PFSK-1 (cell line): ENCODE results near the gene PAQR8.

Source experiments
- FOXP2 ChIP-seq: optimal IDR thresholded peaks from 2 replicates; pipeline ENCODE3; 2011; ENCODE audit warnings: borderline replicate concordance, control low read depth, inconsistent platforms; ENCODE audit not compliant: insufficient read depth; ENCODE audit errors: extremely low read length, extremely low read depth
- POLR2AphosphoS5 ChIP-seq: IDR thresholded peaks from 2 replicates; pipeline ENCODE4 v1.6.1; 2012; ENCODE audit warnings: low read depth, mild to moderate bottlenecking, control low read depth, low read length, moderate library complexity
- SIN3A ChIP-seq: IDR thresholded peaks from 2 replicates; pipeline ENCODE4 v1.6.1; 2012; ENCODE audit warnings: mild to moderate bottlenecking, low read length, moderate library complexity, borderline replicate concordance; ENCODE audit not compliant: insufficient read depth
- TAF1 ChIP-seq: IDR thresholded peaks from 2 replicates; pipeline ENCODE4 v1.6.1; 2012; ENCODE audit warnings: low read length, control low read depth, borderline replicate concordance; ENCODE audit not compliant: insufficient read depth
- TF ChIP-seq, protein P1 (sequence below), 2 experiments: IDR thresholded peaks; 2 replicates each; pipeline versions ENCODE4 v1.6.1 to v1.8.0; 2011 to 2012; ENCODE audit warnings: low read depth in 2 of 2, low read length in 2 of 2, control low read depth in 1 of 2, inconsistent platforms in 1 of 2, mild to moderate bottlenecking in 1 of 2, moderate library complexity in 1 of 2; ENCODE audit not compliant: insufficient read depth in 1 of 2

PAQR8 gene

GRCh38 chr6:52368002-52368401 lies 6.1 kb downstream of the PAQR8 start:
- TF ChIP-seq POLR2AphosphoS5 (no peak), TAF1 (no peak), FOXP2 (no peak), SIN3A (no peak)
- TF ChIP-seq, protein P1, sequence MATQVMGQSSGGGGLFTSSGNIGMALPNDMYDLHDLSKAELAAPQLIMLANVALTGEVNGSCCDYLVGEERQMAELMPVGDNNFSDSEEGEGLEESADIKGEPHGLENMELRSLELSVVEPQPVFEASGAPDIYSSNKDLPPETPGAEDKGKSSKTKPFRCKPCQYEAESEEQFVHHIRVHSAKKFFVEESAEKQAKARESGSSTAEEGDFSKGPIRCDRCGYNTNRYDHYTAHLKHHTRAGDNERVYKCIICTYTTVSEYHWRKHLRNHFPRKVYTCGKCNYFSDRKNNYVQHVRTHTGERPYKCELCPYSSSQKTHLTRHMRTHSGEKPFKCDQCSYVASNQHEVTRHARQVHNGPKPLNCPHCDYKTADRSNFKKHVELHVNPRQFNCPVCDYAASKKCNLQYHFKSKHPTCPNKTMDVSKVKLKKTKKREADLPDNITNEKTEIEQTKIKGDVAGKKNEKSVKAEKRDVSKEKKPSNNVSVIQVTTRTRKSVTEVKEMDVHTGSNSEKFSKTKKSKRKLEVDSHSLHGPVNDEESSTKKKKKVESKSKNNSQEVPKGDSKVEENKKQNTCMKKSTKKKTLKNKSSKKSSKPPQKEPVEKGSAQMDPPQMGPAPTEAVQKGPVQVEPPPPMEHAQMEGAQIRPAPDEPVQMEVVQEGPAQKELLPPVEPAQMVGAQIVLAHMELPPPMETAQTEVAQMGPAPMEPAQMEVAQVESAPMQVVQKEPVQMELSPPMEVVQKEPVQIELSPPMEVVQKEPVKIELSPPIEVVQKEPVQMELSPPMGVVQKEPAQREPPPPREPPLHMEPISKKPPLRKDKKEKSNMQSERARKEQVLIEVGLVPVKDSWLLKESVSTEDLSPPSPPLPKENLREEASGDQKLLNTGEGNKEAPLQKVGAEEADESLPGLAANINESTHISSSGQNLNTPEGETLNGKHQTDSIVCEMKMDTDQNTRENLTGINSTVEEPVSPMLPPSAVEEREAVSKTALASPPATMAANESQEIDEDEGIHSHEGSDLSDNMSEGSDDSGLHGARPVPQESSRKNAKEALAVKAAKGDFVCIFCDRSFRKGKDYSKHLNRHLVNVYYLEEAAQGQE (IDR thresholded peaks at IDR 0.05; ENCODE audit: insufficient read depth in 1 of 2, low read depth in 2 of 2, low read length in 2 of 2): no peak

- TF ChIP-seq SIN3A: no peak
- no peak for TF ChIP-seq FOXP2
- TF ChIP-seq, protein P1 (IDR thresholded peaks at IDR 0.05; ENCODE audit: insufficient read depth in 1 of 2, low read depth in 2 of 2, low read length in 2 of 2): no peak
- no peak for TF ChIP-seq POLR2AphosphoS5
- no peak for TF ChIP-seq TAF1
Observed at GRCh38 chr6:52369234-52369633, 7.3 kb downstream of the PAQR8 start.

DNA sequence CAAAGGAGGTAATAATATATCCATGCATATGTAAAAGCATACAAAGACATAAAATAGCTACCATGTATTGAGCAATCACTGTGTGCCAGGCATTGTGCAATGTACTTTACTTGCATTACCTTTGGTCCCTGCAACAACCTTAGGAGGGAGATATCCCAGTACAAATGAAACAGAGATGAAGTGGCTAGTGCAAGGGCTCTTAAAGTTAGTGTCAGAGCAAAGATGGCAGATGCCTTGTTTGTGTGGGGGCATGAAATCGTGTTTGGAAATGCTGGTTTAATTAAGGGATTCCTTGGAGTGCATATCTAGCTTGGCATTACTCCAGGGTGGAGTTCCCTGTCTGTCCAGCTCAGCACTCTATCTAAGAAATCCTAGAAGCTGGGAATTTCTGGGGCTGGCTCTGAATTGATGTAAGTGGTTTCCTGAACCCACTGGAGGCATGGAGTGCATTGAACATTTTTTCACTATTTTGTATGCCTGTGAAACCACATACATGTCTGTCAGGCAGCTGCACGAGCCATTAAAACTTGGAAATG lies 9.8 kb downstream of the PAQR8 start:
- TF ChIP-seq, protein P1 (IDR thresholded peaks at IDR 0.05; ENCODE audit: insufficient read depth in 1 of 2, low read depth in 2 of 2, low read length in 2 of 2): no peak
- TF ChIP-seq SIN3A: no peak
- TF ChIP-seq FOXP2: no peak
- no peak for TF ChIP-seq POLR2AphosphoS5
- no peak for TF ChIP-seq TAF1

DNA sequence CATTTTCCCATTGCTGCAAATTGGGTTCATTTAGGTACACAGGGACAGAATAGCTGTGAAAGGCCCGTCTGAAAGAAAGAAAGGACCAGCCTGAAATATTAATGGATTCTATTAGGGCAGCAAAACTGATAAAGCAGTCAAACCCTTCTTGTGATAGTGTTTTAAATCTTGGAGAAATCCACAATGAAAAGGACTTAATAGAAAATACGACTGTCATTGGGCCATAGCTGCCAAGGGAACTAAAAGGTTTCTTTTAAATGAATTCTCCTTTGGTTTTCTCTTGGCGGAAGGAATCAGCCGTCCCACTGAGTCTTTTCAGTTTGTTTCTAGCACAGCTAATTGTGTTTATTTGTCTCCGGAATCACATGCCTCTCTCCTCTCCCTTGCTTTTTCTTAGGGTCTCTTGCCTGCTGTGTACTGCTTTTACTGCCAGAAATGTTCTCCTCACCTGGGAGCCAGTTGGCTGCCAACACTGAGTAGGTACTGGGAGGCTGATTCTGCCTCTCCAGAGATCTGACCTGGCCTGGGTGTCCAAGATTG lies 11.3 kb downstream of the PAQR8 start:
- no peak for TF ChIP-seq TAF1
- TF ChIP-seq, protein P1 (IDR thresholded peaks at IDR 0.05; ENCODE audit: insufficient read depth in 1 of 2, low read depth in 2 of 2, low read length in 2 of 2): no peak
- TF ChIP-seq SIN3A: no peak
- no peak for TF ChIP-seq POLR2AphosphoS5
- no peak for TF ChIP-seq FOXP2
